Activated T-helper 2 cell treated with anti-CD3 and anti-CD28 coated beads, Interferon-gamma antibody, Interleukin-2, Interleukin-4, amounts not matched to agents 10 μg/mL and 5 μg/mL and 100 μg/mL, durations not matched to agents 14 hours and 24 hours and 36 hours (primary cell): ENCODE measurements around the gene WNT7A. TPM values are rescaled to one million over a fixed set of nuclear protein-coding genes. Genes with fewer than 3 reads are reported as not detected.

Source experiments
- DNase-seq: peaks from one replicate; pipeline ENCODE4 v3.0.0; 2021; ENCODE audit warnings: low spot score
- H3K27ac Mint-ChIP-seq: one replicate; pipeline ENCODE4 v1.8.0; 2021; ENCODE audit warnings: mixed read lengths
- H3K27me3 Mint-ChIP-seq: one replicate; pipeline ENCODE4 v1.8.0; 2021; ENCODE audit warnings: low read depth, mixed read lengths
- H3K36me3 Mint-ChIP-seq: one replicate; pipeline ENCODE4 v1.8.0; 2021; ENCODE audit warnings: low read depth, mixed read lengths
- H3K4me1 Mint-ChIP-seq: one replicate; pipeline ENCODE4 v1.8.0; 2021; ENCODE audit warnings: low read depth, mixed read lengths
- H3K4me3 Mint-ChIP-seq: one replicate; pipeline ENCODE4 v1.8.0; 2021; ENCODE audit warnings: low read depth, mild to moderate bottlenecking, moderate library complexity, mixed read lengths
- H3K9me3 Mint-ChIP-seq: one replicate; pipeline ENCODE4 v1.8.0; 2021; ENCODE audit warnings: mixed read lengths
- intact Hi-C: fragments of 100-400 bp; cut with micrococcal nuclease; formaldehyde crosslinking; loops from one replicate; pipeline ENCODE4 v1.15.1; 2023
- total RNA-seq: library from RNA; stranded (reverse); gene quantifications from 2 replicates; pipeline ENCODE4 v1.2.3, GENCODE V29; 2022

The WNT7A gene
- total RNA-seq, 1 donor from 2014 or later, result not detected

GRCh38 chr3:13892304-13892703 is 12.4 kb upstream of the WNT7A start:
- intact Hi-C loops, result loop anchor here (10.0 kb wide), 1 partner anchor 408 kb away; the partner anchor contains the start of gene HDAC11
- Mint-ChIP-seq H3K36me3 (no peaks in the 10 kb centered on the region), H3K4me1 (peaks cover 21% of the 10 kb centered on the region), H3K9me3 (no peaks in the 10 kb centered on the region), H3K4me3 (no peak overlapping the region), H3K27ac (no peak overlapping the region), H3K27me3 (peaks cover 3% of the 10 kb centered on the region)
- no peak for DNase-seq

- intact Hi-C loops, result loop anchor here (10.0 kb wide), 1 partner anchor 407 kb away; the partner anchor contains the start of gene HDAC11
- DNase-seq, result no peak
- H3K36me3 Mint-ChIP-seq, result no peaks in the 10 kb centered on the region
- peaks cover 20% of the 10 kb centered on the region for H3K4me1 Mint-ChIP-seq
- no peak overlapping the region for H3K27ac Mint-ChIP-seq
- no peaks in the 10 kb centered on the region for H3K9me3 Mint-ChIP-seq
- peaks cover 3% of the 10 kb centered on the region for H3K27me3 Mint-ChIP-seq
- H3K4me3 Mint-ChIP-seq, result no peak overlapping the region
These were observed 11.7 kb upstream of the WNT7A start for GRCh38 chr3:13891492-13892073.

- intact Hi-C loops, result loop anchor here (10.0 kb wide), 1 partner anchor 406 kb away; the partner anchor contains the start of gene HDAC11
- no peak for DNase-seq
- H3K4me3 Mint-ChIP-seq, result no peak overlapping the region
- H3K27ac Mint-ChIP-seq, result no peak overlapping the region
- no peaks in the 10 kb centered on the region for H3K9me3 Mint-ChIP-seq
- peaks cover 3% of the 10 kb centered on the region for H3K27me3 Mint-ChIP-seq
- no peaks in the 10 kb centered on the region for H3K36me3 Mint-ChIP-seq
- H3K4me1 Mint-ChIP-seq, result peaks cover 17% of the 10 kb centered on the region
These were observed 11.1 kb upstream of the WNT7A start for GRCh38 chr3:13891017-13891392.

- no peak overlapping the region for H3K4me3 Mint-ChIP-seq
- H3K4me1 Mint-ChIP-seq, result peaks cover 12% of the 10 kb centered on the region
- H3K36me3 Mint-ChIP-seq, result no peaks in the 10 kb centered on the region
- peak; percentile 45 for DNase-seq
- intact Hi-C loops, result loop anchor here (10.0 kb wide), 1 partner anchor 406 kb away; the partner anchor contains the start of gene HDAC11
- no peak overlapping the region for H3K27ac Mint-ChIP-seq
- no peaks in the 10 kb centered on the region for H3K9me3 Mint-ChIP-seq
- peaks cover 3% of the 10 kb centered on the region for H3K27me3 Mint-ChIP-seq
These were observed 10.6 kb upstream of the WNT7A start for GRCh38 chr3:13890377-13891016.

- H3K27me3 Mint-ChIP-seq, result peaks cover 13% of the 10 kb centered on the region
- no peak overlapping the region for H3K27ac Mint-ChIP-seq
- intact Hi-C loops, result no loop called here
- DNase-seq, result no peak
- no peaks in the 10 kb centered on the region for H3K36me3 Mint-ChIP-seq
- H3K9me3 Mint-ChIP-seq, result no peaks in the 10 kb centered on the region
- peaks cover 12% of the 10 kb centered on the region for H3K4me1 Mint-ChIP-seq
- no peak overlapping the region for H3K4me3 Mint-ChIP-seq
These were observed 8.7 kb upstream of the WNT7A start for GRCh38 chr3:13888576-13888975.

GRCh38 chr3:13887495-13888300 is 7.8 kb upstream of the WNT7A start:
- peaks cover 12% of the 10 kb centered on the region for H3K4me1 Mint-ChIP-seq
- DNase-seq, result no peak
- no peak overlapping the region for H3K4me3 Mint-ChIP-seq
- no peak overlapping the region for H3K27ac Mint-ChIP-seq
- no peaks in the 10 kb centered on the region for H3K36me3 Mint-ChIP-seq
- H3K27me3 Mint-ChIP-seq, result peaks cover 19% of the 10 kb centered on the region
- intact Hi-C loops, result no loop called here
- no peaks in the 10 kb centered on the region for H3K9me3 Mint-ChIP-seq

GRCh38 chr3:13886593-13887129 is 6.8 kb upstream of the WNT7A start:
- no peaks in the 10 kb centered on the region for H3K9me3 Mint-ChIP-seq
- H3K4me3 Mint-ChIP-seq, result no peak overlapping the region
- H3K36me3 Mint-ChIP-seq, result no peaks in the 10 kb centered on the region
- DNase-seq, result no peak
- H3K27ac Mint-ChIP-seq, result no peak overlapping the region
- peaks cover 11% of the 10 kb centered on the region for H3K4me1 Mint-ChIP-seq
- intact Hi-C loops, result no loop called here
- peaks cover 27% of the 10 kb centered on the region for H3K27me3 Mint-ChIP-seq

- Mint-ChIP-seq H3K27me3 (peaks cover 35% of the 10 kb centered on the region), H3K9me3 (no peaks in the 10 kb centered on the region), H3K4me3 (no peak overlapping the region), H3K27ac (no peak overlapping the region), H3K4me1 (peaks cover 2% of the 10 kb centered on the region), H3K36me3 (no peaks in the 10 kb centered on the region)
- DNase-seq, result no peak
- intact Hi-C loops, result loop anchor here (1.0 kb wide), 1 partner anchor 227 kb away; no protein-coding TSS in a partner anchor
These were observed 5.8 kb upstream of the WNT7A start for GRCh38 chr3:13885704-13886010.

GRCh38 chr3:13884851-13885703 is 5.2 kb upstream of the WNT7A start:
- no peaks in the 10 kb centered on the region for H3K9me3 Mint-ChIP-seq
- intact Hi-C loops, result loop anchor here (1.0 kb wide), 1 partner anchor 227 kb away; no protein-coding TSS in a partner anchor
- H3K4me1 Mint-ChIP-seq, result no peaks in the 10 kb centered on the region
- peaks cover 37% of the 10 kb centered on the region for H3K27me3 Mint-ChIP-seq
- H3K27ac Mint-ChIP-seq, result no peak overlapping the region
- peak; percentile 41 for DNase-seq
- H3K36me3 Mint-ChIP-seq, result no peaks in the 10 kb centered on the region
- no peak overlapping the region for H3K4me3 Mint-ChIP-seq

- Mint-ChIP-seq H3K4me3 (no peak overlapping the region), H3K36me3 (no peaks in the 10 kb centered on the region), H3K9me3 (no peaks in the 10 kb centered on the region), H3K4me1 (no peaks in the 10 kb centered on the region), H3K27ac (no peak overlapping the region), H3K27me3 (peaks cover 46% of the 10 kb centered on the region)
- no peak for DNase-seq
- intact Hi-C loops, result no loop called here
These were observed 3.8 kb upstream of the WNT7A start for GRCh38 chr3:13883681-13884080.

GRCh38 chr3:13882876-13883275 is 3.0 kb upstream of the WNT7A start:
- DNase-seq, result no peak
- intact Hi-C loops, result no loop called here
- Mint-ChIP-seq H3K36me3 (no peaks in the 10 kb centered on the region), H3K9me3 (no peaks in the 10 kb centered on the region), H3K4me3 (no peak overlapping the region), H3K4me1 (no peaks in the 10 kb centered on the region), H3K27me3 (peaks cover 51% of the 10 kb centered on the region), H3K27ac (no peak overlapping the region)
